HT-29 (cell line): ENCODE data around the gene ELMO1. TPM values are rescaled to one million over a fixed set of nuclear protein-coding genes. Genes with fewer than 3 reads are reported as not detected.

Experiments used
- DNase-seq: peaks from one replicate; pipeline ENCODE4 v3.0.0-alpha.2; 2015; ENCODE audit warnings: low spot score
- total RNA-seq: library from RNA; depleted of rRNA; stranded (reverse); fragments of >200 nt; shearing (Covaris generic); gene quantifications from 2 replicates; pipeline ENCODE4 v1.2.3, GENCODE V29; 2014

The ELMO1 gene
- total RNA-seq, 1 experiment from 2014 or later: 0.41 TPM

DNA sequence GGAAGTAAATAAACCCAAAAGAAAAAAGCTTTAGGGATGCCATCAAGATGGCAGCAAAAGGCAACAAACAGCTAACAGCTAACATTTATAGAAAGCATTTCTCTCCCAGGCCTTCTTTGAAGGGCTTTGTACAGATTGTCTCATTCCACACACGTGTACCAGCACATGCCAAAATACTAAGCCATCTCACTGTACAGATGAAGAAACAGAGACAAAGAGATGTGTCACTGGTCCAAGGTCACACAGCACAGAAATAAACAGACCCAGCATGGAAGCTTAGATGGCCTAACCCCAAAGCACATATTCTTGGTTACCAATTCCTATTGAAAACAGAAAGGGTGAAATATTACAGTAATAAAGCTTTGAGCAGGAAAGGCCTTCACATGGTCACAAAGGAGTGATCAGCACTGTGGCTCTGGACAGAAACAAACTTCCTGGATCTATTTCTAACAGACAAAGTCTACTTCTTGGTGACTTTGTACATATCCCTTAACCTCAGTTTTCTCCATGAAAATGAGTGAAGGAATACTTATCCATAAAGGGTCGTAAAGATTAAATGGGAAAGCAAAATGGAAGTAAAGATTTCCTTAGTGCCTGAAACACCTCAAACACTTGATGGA is 346.0 kb downstream of the ELMO1 start:
- DNase-seq: no peak

DNA sequence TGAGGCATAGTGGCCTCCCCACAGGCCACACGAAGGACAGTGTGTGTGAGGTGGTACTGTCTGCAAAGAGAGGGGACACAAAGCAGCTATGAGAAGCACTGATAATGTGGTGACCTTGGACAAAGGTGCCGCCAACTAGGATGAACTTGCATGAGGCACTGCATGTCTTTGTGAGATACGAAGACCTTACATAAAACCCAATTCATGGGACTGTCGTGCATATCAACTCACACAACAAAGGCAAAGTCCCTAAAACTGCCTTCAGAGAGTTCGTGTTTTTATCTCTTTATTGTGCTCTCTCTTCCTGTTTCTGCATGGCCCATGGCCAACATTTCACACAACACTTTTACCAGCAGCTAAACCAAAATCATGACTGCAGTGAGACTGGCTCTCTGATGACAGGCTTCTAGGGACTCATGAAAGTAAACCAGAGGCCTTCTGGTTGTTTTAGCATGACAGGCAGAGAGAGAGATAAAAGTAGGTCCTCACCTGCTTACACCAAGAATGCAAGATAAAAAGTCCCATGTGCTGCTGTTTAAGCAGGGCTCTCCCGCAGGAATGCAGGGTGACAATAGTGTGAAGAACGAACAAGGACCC is 347.8 kb downstream of the ELMO1 start:
- no peak for DNase-seq

DNA sequence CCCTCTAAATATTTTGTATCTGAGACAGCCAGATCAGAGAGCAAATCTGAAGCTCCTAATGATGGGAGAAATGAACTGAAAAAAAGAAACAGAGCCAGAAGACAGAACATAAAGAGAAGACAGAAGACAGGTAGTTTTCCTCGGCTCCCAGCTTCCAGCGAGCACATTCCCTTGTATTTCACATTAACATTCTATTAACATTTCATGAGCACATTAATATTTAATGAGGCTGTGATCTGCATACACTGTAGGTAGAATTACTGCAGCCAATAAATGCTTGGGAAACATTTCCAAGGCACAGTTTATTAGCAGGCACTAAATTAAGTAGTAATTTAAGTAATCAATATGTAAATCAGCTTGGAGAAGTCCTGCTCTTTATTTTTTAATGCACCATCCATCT is 349.9 kb downstream of the ELMO1 start:
- no peak for DNase-seq

DNA sequence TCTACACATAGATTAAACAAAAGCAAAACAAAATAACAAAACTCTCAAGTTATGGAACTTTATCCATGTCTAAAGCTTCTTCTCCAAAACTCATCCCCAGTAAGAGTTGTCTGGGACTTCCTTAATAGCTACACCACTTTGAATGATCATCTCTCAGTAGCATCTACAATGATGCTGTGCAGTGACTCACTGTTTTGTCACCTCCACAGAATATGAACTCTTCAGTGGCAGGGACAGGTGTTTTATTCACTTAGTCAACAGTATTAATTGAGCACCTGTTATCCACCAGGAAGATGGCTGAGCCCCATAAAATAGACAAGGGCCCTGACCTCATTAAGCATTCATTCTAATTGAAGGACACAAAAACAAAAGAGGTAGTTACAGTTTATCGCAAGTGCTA is 350.7 kb downstream of the ELMO1 start:
- no peak for DNase-seq

DNA sequence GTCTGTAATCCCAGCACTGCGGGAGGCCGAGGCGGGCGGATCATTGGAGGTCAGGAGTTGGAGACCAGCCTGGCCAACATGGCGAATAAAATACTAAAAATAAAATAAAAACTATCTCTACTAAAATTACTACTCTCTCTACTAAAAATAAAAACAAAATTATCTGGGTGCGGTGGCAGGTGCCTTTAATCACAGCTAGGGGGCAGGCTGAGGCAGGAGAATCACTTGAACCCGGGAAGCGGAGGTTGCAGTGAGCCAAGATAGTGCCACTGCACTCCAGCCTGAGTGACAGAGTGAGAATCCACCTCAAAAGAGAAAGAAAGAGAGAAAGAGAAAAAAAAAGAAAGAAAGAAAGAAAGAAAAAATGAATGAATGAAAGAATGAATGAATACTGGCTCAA is 351.4 kb downstream of the ELMO1 start:
- no peak for DNase-seq

DNA sequence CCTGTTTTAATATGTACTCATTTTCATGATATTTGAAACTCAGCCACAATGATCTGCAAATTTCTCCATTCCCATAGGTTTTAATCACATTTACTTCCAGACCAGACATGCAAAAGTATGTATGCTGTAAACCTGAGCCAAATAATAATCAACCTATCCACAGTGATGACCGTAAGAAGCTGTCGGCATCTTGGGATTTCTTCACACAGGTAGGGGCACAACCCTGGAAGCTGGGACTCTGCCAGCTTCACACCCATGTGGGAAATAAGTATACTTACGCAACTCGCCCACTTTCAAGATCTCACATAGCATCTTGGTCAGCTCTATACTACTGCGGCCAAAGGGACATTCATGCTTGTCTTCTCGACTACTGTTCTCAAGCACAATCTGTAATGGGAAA is 352.3 kb downstream of the ELMO1 start:
- DNase-seq: no peak

DNA sequence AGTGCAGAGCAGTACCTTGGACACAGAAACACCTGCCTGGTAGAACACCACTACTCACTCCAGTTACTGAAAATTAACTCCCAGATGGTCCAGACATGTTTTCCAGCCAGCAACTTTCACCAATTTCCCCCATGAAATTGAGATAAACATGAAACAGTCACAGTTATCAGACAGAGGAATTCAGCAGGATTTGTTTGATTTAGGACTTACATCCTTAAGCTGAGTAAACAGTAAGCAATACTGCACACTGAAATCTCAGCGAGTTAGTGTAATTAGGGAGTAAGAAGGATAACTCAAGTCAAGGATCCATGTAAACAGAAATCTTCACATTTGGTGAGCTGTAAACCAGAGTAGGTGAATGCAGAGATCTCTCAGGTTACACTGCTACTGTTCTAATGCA is 353.5 kb downstream of the ELMO1 start:
- DNase-seq: no peak

DNA sequence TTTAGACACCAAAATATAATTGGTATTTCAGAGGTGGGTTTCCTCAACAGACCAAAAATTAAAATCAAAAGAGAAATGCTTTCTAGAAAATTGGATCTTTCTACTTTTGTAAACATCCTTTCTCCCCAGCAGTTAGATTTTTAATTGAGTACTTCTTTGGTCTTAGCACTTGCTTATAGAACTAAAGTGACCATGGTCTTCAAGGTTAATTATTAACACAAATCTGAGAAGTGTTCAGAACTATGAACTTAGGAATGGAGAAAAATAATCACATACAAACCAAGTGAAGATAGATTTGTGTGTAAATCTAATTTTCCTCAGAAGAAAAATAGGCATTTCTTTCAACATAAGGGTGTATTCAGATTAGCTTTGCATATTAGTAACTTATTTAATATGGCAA is 355.4 kb downstream of the ELMO1 start:
- DNase-seq: no peak

DNA sequence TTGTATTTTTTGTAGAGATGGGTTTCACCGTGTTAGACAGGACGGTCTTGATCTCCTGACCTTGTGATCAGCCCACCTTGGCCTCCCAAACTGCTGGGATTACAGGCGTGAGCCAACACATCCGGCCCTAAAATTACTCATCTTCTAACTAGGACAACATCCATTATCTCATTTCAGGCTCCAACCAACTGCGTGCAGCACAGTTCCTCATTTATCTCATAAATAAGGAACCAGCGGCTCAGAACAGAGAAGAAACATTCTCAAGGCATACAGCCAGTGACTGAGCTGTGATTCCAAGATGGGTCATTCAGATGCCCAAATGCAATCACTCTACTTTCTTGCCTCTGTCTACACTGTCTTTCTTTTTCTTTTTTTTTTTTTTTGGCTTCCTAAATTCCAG is 356.1 kb downstream of the ELMO1 start:
- no peak for DNase-seq

DNA sequence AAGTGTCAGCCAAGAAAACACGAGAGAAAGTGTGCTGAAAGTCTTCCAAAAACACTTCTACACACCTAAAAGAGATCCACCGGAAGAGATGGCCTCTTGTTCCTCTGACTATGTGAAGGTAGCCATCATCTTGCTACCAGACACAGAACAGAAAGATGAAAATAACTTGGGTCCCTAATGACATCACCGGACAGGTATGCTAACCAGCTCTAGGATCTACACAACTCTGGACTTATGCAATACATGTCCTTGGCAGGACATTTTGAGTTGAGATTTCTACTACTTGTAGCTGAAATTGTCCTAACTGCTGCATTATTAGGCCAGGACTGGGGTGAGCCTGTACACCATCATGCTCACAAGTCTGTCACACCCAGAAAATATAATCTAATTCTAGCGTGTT is 358.7 kb downstream of the ELMO1 start:
- DNase-seq: no peak

DNA sequence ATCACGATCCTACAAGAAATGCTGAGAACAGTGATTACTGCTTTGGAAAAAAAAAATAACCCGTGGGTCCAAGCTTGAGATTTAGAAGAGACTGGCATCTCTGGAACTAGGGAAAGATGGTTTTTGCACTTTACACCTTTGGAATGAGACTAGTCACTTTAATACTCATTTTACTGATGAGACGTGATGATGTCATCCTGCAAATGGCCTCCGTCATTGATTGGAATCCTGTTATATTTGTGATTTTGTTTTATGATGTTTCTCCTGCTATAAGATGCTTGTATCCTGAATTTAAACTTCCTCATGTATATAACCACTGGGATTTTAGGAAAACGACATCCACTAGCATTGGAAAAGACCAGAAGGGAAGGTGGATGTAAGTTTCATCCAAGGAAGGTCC is 363.1 kb downstream of the ELMO1 start:
- DNase-seq: no peak

DNA sequence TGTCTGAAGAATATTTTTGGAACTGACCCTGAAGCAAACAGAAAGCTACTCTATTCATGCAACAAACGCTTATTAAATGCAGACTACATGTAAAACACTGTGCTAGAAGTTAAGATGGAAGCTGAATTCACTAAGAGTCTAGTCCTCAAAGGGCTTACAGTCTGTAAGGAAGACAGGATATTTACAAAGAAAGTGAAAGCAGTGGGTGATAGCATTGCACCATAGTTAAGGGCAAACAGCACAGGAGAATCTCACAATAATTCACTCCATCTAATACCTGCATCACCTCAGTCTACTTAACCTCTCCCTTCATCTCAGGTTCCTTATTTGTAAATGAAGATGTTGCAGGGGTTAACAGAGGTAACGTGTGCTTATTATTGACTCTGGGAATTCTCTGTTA is 364.4 kb downstream of the ELMO1 start:
- no peak for DNase-seq

DNA sequence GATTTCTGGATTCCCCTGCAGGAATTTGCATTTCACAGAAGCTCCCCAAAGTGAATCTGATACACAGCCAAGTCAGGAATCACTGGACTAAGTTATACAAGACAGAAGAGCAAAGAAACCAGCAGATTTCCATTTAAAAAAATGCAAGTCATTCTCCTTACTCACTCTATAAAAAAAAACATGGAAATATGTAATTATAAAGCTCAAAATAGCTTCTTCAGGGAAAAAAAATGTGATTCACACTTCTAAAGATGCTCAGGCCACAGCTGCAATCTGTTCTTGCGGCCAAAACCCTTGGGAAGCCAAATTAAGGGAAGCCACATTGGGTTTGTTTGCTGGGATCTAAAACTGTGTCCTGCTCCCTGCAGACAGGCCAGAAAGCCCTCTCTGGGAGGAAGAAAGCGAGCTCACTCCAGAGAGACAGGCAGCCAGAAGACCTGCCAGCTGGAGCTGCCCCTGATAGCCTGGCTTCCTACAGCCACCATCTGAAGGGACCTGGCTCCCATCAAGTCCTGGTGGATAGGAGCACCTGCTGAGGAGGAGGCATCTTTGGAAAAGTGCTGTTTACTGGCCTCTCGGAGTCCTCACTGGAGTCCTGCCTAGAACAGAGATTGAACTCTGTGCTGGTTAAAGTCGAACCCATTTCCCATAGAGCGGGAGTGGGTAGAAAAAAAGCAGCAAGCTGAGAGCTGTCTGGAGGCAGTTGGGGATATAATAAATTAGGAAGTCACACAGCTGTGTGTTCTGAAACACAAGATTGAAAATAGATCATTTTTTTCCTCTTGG is 365.2 kb downstream of the ELMO1 start:
- DNase-seq: no peak

DNA sequence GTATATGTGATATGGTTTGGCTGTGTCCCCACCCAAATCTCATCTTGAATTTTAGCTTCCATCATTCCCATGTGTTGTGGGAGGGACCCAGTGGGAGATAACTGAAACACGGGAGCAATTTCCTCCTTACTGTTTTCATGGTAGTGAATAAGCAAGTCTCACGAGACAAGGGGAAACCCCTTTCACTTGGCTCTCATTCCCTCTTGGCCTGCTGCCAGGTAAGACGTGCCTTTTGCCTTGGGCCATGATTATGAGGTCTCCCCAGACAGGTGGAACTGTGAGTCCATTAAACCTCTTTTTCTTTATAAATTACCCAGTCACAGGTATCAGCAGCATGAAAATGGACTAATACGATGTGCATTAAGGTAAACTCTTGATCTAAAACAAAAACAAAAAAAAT is 367.2 kb downstream of the ELMO1 start:
- DNase-seq: no peak

DNA sequence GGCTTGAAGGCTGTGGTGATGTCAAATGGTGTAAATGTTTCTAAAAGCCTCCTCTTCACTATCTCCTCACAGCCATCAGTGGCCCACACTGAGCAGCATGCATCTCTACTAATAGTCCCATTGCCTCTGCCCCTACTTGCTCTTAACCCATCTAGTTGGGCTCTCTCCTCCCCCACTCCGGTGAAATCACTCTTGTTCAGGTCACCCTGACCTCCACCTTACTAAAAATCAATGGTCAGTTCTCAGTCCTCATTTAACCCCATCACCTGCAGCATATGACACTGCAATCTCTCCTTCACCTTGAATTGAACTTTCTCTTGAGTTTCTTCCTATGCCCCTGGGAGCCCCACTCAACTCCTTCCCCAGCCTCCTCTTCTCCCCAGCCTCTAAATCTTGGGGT is 369.2 kb downstream of the ELMO1 start:
- DNase-seq: no peak

DNA sequence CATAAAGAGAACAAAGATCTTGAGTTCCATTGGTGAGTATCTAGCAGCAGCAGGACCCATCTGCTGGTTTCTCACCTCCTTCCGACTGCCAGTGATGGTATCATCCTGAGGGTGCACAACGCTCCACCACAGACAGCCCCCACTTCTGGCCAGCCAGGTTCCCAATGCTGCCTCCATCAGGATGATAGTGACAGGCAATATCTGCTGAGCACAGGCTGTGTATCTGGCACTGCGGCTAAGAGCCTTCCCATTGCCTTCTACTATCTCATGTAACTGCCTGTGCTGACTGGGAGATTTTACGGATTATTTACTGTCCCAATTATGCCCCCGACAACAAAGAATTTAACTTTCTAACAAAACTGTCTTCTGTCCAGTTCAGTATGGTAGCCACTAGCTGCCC is 372.0 kb downstream of the ELMO1 start:
- DNase-seq: no peak

DNA sequence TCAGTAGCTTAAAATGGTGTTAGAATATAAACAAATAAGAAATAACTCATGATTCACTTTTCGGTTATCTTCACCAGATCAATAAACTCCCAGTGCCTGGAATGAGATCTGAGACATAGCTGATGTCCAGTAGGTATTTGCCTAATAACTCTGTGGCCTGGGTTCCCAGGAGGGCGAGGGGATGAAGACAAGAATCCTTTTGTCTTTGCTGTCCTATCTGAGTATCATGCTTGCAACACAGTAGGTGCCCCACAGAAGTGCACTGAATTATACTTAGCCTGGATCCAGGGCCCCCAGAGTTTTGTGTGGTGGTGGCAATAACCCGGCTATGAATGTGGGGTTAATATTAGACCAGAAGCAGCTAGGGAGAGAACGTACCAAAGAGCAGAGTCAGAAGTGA is 374.3 kb downstream of the ELMO1 start:
- no peak for DNase-seq

DNA sequence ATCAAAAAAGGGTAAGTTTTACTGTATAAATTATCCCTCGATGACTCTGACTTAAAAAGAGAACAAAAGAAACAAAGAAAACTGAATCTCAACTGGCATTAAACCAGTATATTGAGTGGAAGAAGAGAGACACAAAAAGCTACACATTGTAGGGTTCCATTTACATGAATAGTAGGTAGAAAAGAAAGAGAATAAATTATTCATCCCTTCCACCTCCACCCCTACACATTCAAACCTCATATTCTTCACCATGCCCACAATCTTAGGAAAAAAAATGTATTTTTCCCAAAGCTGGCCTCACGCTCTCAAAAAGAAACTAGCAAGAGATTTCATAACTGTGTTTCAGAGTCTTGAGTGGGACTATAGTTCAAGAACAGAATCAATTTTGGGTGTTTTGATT is 377.5 kb downstream of the ELMO1 start:
- DNase-seq: no peak

DNA sequence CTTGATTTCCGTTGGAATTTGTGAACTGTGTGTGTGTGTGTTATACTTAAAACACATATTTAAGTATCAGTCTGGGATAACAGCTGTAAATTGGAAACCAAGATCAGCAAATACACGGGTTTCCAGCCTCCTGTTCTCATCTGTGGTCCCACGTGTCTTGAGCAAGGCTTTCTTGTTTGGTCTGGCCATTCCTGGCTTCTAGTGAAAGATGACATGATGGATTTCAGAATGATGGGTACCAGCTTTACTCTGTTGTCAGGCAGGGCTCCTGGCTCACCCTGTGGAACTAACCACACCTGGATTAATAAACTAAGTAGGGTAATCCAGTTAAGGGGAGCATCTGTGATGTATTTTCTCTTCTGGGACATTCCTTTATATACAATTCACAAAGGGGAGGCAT is 378.2 kb downstream of the ELMO1 start:
- DNase-seq: no peak

DNA sequence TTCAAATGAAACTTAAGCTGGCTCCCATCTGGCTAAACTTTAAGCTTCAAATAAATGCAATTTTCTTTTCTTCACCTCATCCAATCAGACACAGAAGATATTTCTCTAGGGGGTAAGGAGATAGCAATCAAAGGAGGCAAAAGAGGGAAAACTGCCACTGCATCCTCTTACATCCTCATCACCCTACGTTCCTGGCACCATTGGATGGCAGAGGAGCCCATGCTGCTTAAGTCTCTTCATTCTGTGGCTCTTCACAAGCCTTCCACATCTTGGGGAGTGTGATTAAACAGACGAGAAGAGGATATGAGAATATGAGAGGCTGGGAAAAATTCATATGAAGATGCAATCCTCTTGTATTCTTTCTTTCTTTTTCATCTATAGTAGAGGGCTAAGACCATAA is 378.6 kb downstream of the ELMO1 start:
- no peak for DNase-seq

DNA sequence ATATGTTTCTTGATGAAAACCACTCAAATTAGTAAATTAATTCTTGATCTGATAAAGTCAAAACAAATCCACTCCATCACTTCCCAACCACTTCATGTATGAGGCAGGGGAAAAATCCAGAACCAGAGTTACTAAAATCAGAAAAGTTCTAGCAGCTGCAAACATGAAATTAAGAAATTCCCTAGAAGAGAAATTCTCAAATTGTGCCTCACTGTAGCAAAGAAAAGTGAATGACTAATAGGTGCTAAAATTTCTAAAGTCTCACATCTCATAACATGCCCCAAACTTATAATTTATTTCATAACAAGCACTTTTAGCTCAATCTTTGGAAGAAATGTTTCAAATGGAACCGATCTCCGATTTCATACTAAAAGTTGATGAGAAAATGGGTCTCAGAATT is 379.3 kb downstream of the ELMO1 start:
- no peak for DNase-seq

DNA sequence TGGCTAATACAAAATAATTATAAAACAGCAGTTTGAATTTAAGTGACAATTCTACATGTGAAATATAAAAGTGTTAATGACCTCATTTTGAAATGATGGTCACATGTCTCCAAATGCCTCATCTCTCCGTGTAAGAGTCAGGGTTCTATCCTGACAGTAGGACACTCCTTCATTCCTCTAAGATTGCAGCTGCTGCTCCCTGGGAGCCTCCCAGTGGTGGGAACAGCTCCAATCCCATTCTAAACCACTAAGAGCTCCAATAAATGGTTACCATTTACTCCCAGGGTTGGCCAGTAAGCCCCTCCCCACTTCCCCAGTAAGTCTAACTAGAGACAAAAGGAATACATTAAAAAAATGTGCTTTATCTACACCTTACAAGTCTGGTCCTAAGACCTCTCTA is 379.8 kb downstream of the ELMO1 start:
- no peak for DNase-seq

DNA sequence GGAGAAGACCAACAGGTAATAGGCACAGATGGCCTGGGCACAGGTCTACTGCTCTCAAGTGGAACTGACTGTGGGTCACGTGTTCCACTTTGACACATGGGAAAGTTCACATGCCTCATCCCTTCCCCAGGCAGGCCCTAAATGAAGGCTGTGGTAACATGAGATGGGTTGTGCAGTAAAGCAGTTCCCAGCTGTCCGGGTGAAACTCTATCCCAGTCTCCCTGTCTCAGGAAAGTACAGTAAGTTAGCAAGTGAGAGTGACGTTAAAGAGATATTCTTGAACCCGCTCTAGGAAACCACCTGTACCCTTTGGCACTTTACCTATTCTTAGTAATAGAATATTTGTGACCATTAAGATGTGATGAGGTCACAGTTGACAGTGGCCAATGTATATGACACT is 380.6 kb downstream of the ELMO1 start:
- no peak for DNase-seq
